ENCODE results near the gene CARM1.

DNA sequence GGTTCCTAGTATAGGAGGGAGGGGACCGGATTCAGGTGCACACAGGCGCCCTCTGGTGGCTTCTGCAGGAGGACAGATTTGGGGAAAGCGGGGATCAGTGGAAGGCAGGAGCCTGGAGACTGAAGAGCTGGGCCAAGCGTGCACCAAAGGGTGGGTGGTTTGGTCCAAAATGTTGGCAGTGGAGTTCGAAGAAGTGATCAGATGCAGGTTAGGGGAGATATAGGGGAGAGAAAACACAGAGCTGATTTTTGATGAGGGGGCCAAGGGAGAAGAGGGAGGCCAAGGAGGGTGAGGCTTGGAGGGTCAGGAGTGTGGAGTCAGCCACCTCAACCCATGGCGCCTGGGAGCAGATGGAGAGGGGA, 6.8 kb upstream of the CARM1 start:
- TF ChIP-seq, protein P1, sequence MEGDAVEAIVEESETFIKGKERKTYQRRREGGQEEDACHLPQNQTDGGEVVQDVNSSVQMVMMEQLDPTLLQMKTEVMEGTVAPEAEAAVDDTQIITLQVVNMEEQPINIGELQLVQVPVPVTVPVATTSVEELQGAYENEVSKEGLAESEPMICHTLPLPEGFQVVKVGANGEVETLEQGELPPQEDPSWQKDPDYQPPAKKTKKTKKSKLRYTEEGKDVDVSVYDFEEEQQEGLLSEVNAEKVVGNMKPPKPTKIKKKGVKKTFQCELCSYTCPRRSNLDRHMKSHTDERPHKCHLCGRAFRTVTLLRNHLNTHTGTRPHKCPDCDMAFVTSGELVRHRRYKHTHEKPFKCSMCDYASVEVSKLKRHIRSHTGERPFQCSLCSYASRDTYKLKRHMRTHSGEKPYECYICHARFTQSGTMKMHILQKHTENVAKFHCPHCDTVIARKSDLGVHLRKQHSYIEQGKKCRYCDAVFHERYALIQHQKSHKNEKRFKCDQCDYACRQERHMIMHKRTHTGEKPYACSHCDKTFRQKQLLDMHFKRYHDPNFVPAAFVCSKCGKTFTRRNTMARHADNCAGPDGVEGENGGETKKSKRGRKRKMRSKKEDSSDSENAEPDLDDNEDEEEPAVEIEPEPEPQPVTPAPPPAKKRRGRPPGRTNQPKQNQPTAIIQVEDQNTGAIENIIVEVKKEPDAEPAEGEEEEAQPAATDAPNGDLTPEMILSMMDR (IDR thresholded peaks at IDR 0.05; ENCODE audit: insufficient read depth, low read length, poor library complexity, severe bottlenecking), result peak; percentile 96
- TF ChIP-seq EZH2phosphoT487 (conservative IDR thresholded peaks at IDR 0.05; ENCODE audit: low read length), result no peak

Data from SU-DHL-6 (cell line).